Muscle layer of duodenum (tissue), 2 donors: ENCODE results near the gene OSBP2.

Experiments used
- H3K27ac ChIP-seq: one replicate; pipeline ENCODE4 v1.7.0; 2013; ENCODE audit warnings: mild to moderate bottlenecking, low read length
- H3K27me3 ChIP-seq: one replicate; pipeline ENCODE4 v1.7.0; 2013; ENCODE audit warnings: low read depth, mild to moderate bottlenecking, control low read depth, low read length
- H3K36me3 ChIP-seq, 2 donors: one replicate each; pipeline ENCODE4 v1.7.0; 2013; ENCODE audit warnings: low read length in 2 of 2, control low read depth in 1 of 2, mild to moderate bottlenecking in 1 of 2; ENCODE audit not compliant: insufficient read depth in 2 of 2, control insufficient read depth in 1 of 2
- H3K4me1 ChIP-seq, 2 donors: one replicate each; pipeline ENCODE4 v1.7.0; 2013; ENCODE audit warnings: low read length in 2 of 2, mild to moderate bottlenecking in 2 of 2, control low read depth in 1 of 2, moderate library complexity in 1 of 2; ENCODE audit not compliant: insufficient read depth in 2 of 2, control insufficient read depth in 1 of 2
- H3K4me3 ChIP-seq, 2 donors: one replicate each; pipeline ENCODE4 v1.7.0; 2013; ENCODE audit warnings: low read length in 2 of 2, low read depth in 1 of 2, mild to moderate bottlenecking in 1 of 2
- H3K9me3 ChIP-seq, 2 donors: one replicate each; pipeline ENCODE4 v1.7.0; 2013; ENCODE audit warnings: low read length in 2 of 2, control low read depth in 1 of 2, mild to moderate bottlenecking in 1 of 2; ENCODE audit not compliant: control insufficient read depth in 1 of 2
- donor health status: healthy.

The OSBP2 gene

DNA sequence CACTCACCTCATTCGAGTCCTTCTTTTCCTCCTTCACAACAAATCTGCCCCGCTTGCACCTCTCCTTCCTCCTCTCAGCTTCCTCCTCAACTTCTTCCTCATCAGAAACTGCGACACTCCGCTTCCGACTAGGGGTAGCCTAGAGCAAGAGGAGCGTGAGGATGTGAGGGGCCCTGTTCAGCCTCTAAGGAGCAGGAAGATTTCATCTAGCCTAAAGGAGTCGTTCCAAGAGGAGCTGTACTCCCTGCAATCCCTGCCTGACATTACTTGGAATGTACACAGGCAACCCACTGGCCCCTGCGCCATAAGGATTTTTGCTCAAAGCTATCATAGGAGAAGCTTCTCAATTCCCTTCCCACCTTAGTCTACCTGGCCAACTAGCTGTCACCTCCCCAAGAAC is 239.4 kb downstream of the OSBP2 start:
- Histone ChIP-seq H3K36me3 (peaks cover 68 to 88% of the 10 kb centered on the region in 2 donors), H3K27ac (no peak overlapping the region), H3K4me3 (no peak overlapping the region), H3K4me1 (no peaks in the 10 kb centered on the region), H3K9me3 (no peaks in the 10 kb centered on the region), H3K27me3 (no peaks in the 10 kb centered on the region)

GRCh38 chr22:30940685-30941362 is 246.2 kb downstream of the OSBP2 start:
- H3K27me3 ChIP-seq, result no peaks in the 10 kb centered on the region
- H3K36me3 ChIP-seq, result peaks cover 79 to 93% of the 10 kb centered on the region in 2 donors
- no peak overlapping the region for H3K27ac ChIP-seq
- H3K4me3 ChIP-seq, result no peak overlapping the region
- no peaks in the 10 kb centered on the region for H3K9me3 ChIP-seq
- H3K4me1 ChIP-seq, result no peaks in the 10 kb centered on the region

- Histone ChIP-seq H3K4me1 (no peaks in the 10 kb centered on the region), H3K36me3 (peaks cover 81 to 93% of the 10 kb centered on the region in 2 donors), H3K9me3 (no peaks in the 10 kb centered on the region), H3K27ac (no peak overlapping the region), H3K4me3 (no peak overlapping the region), H3K27me3 (no peaks in the 10 kb centered on the region)
These were observed 246.7 kb downstream of the OSBP2 start for GRCh38 chr22:30941363-30941740.

- Histone ChIP-seq H3K36me3 (peaks cover 65 to 74% of the 10 kb centered on the region in 2 donors), H3K27me3 (no peaks in the 10 kb centered on the region), H3K9me3 (no peaks in the 10 kb centered on the region), H3K4me3 (no peak overlapping the region), H3K27ac (no peak overlapping the region), H3K4me1 (peaks cover 9 to 20% of the 10 kb centered on the region in 2 donors)
These were observed 248.7 kb downstream of the OSBP2 start for GRCh38 chr22:30943368-30943767.

DNA sequence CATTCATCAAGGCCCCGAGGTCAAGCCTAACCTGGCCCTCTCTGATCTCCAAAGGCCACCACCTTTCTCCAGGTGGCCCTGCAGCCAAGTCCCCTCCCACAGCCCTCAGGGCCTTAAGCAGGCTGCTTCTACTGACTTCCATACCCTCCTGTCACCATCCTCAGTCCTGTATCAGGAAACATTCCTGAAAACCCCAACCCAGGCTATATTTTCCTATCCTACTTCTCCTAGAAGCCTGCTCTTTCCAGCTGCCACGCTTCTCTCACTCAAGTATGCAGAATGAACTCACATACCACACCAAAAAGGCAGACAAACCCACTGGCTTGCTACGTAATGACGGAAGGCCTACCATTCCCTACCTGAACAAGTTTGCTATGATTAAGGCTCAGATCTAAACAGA is 250.3 kb downstream of the OSBP2 start:
- H3K27me3 ChIP-seq, result no peaks in the 10 kb centered on the region
- H3K9me3 ChIP-seq, result no peaks in the 10 kb centered on the region
- peaks cover 9 to 23% of the 10 kb centered on the region in 2 donors for H3K4me1 ChIP-seq
- H3K36me3 ChIP-seq, result peaks cover 70 to 72% of the 10 kb centered on the region in 2 donors
- H3K4me3 ChIP-seq, result no peak overlapping the region
- H3K27ac ChIP-seq, result no peak overlapping the region

- Histone ChIP-seq H3K9me3 (no peaks in the 10 kb centered on the region), H3K27me3 (no peaks in the 10 kb centered on the region), H3K27ac (no peak overlapping the region), H3K4me3 (no peak overlapping the region), H3K4me1 (peaks cover 9 to 23% of the 10 kb centered on the region in 2 donors), H3K36me3 (peaks cover 64 to 68% of the 10 kb centered on the region in 2 donors)
These were observed 251.0 kb downstream of the OSBP2 start for GRCh38 chr22:30945653-30946052.

GRCh38 chr22:30946354-30946753 is 251.7 kb downstream of the OSBP2 start:
- Histone ChIP-seq H3K27me3 (no peaks in the 10 kb centered on the region), H3K36me3 (peaks cover 57 to 61% of the 10 kb centered on the region in 2 donors), H3K4me3 (no peak overlapping the region), H3K4me1 (peaks cover 9 to 23% of the 10 kb centered on the region in 2 donors), H3K27ac (peak overlapping the region; percentile 43), H3K9me3 (no peaks in the 10 kb centered on the region)

- Histone ChIP-seq H3K27ac (peak overlapping the region; percentile 43), H3K4me1 (peaks cover 9 to 23% of the 10 kb centered on the region in 2 donors), H3K27me3 (no peaks in the 10 kb centered on the region), H3K36me3 (peaks cover 48 to 56% of the 10 kb centered on the region in 2 donors), H3K9me3 (no peaks in the 10 kb centered on the region), H3K4me3 (no peak overlapping the region)
These were observed 252.6 kb downstream of the OSBP2 start for GRCh38 chr22:30947173-30947815.

DNA sequence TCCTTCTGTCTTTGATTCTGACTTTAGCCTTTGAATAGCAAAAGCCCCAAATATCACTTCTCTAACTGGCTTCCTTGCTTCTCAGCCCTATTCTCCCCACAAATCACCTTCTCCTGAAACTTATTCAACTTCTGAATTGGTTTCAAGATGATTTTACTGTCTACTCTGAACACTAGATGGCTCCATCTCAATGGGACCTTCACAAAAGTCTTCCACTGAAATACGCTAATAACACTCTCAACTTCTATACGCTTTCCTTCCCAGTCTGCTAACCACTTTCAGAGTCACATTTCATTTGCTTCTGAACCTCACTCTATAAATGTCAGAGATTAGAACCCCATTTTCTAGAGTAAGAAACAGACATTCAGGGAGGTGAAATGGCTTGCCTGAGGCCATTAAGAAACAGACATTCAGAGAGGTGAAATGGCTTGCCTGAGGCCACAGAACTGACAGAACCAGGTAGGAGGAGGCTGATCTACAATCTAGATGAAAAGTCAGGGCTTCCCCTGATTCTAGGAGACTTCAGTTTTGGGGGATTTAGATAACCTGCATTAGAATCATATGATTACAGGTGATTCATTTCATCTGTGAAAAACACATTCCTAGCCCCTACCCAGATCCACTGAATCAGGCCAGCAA is 253.3 kb downstream of the OSBP2 start:
- peaks cover 50 to 57% of the 10 kb centered on the region in 2 donors for H3K36me3 ChIP-seq
- no peaks in the 10 kb centered on the region for H3K27me3 ChIP-seq
- H3K4me3 ChIP-seq, result no peak overlapping the region
- H3K4me1 ChIP-seq, result peaks cover 9 to 23% of the 10 kb centered on the region in 2 donors
- H3K9me3 ChIP-seq, result no peaks in the 10 kb centered on the region
- peak overlapping the region; percentile 2 for H3K27ac ChIP-seq

- peaks cover 9 to 23% of the 10 kb centered on the region in 2 donors for H3K4me1 ChIP-seq
- H3K27ac ChIP-seq, result no peak overlapping the region
- no peaks in the 10 kb centered on the region for H3K9me3 ChIP-seq
- H3K4me3 ChIP-seq, result no peak overlapping the region
- no peaks in the 10 kb centered on the region for H3K27me3 ChIP-seq
- H3K36me3 ChIP-seq, result peaks cover 47 to 55% of the 10 kb centered on the region in 2 donors
These were observed 254.3 kb downstream of the OSBP2 start for GRCh38 chr22:30948930-30949342.

DNA sequence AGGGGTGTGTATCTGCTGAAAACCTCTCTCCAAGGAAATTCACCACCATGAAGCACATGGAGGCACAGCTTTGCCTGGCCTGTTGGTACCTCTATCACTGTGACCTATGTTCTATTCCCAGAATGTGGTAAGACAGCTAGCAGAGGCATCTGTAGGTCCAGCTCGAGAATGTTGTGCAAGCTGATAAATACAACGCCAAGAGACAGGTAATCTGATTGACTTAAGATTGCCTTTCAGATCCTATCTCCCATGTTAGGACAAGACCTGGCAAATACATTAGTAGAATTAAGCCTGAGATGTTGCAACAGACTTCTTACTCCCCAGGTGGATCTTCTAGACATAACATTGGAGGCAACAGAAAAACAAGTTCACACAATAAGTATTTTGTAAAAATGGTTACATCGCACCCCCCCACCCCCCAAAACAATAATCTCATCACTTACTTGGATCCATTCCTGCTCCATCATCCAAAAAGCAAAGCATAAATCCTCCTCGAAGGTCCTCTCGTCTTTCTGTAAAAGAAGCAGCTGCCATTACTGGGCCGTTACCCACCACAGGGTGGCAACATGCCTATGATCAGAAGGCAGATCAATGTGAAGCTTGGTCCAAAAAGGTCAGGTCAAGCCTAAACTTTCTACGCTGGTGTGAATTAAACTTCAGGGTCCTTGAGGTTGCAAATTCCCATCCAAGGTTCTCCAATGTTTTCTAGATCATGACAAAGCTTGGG is 255.4 kb downstream of the OSBP2 start:
- Histone ChIP-seq H3K9me3 (no peaks in the 10 kb centered on the region), H3K27me3 (no peaks in the 10 kb centered on the region), H3K4me1 (peaks cover 9 to 23% of the 10 kb centered on the region in 2 donors), H3K27ac (no peak overlapping the region), H3K4me3 (no peak overlapping the region), H3K36me3 (peaks cover 43% of the 10 kb centered on the region in 2 donors)
